Measurements from ENCODE around the gene SHISAL1.

- TF ChIP-seq CTCF (IDR thresholded peaks at IDR 0.05; ENCODE audit: low read depth, low read length) (no peak), EZH2phosphoT487 (IDR thresholded peaks at IDR 0.05; ENCODE audit: low read depth) (no peak)
Measured at GRCh38 chr22:44259366-44260215, 53.2 kb downstream of the SHISAL1 start.

All from OCI-LY3 (cell line).